Measurements from ENCODE around the gene ADAP1. TPM values are rescaled to one million over a fixed set of nuclear protein-coding genes. Genes with fewer than 3 reads are reported as not detected.

ADAP1 gene
- total RNA-seq, 1 donor from 2014 or later = 5.2 TPM

DNA sequence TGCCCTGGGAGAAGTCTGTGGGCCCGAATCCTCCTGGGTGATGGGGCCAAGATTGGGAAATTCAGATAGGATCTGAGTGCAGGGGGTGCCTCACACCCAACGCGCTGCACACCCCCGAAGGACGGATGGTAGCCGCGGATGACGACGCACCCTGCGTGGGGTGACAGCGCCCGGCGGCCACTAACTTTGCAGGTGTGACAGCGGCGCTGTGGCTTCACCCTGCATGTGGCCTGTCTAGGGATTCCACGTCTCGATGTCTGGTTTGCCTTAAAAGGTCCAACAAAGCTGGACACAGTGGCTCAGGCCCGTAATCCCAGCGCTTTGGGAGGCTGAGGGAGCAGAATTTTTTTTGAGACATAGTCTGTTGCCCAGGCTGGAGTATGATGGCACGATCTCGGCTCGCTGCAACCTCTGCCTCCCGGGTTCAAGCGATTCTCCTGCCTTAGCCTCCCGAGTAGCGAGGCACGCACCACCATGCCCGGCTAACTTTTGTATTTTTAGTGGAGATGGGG lies 18.6 kb downstream of the ADAP1 start:
- TF ChIP-seq, protein P1, sequence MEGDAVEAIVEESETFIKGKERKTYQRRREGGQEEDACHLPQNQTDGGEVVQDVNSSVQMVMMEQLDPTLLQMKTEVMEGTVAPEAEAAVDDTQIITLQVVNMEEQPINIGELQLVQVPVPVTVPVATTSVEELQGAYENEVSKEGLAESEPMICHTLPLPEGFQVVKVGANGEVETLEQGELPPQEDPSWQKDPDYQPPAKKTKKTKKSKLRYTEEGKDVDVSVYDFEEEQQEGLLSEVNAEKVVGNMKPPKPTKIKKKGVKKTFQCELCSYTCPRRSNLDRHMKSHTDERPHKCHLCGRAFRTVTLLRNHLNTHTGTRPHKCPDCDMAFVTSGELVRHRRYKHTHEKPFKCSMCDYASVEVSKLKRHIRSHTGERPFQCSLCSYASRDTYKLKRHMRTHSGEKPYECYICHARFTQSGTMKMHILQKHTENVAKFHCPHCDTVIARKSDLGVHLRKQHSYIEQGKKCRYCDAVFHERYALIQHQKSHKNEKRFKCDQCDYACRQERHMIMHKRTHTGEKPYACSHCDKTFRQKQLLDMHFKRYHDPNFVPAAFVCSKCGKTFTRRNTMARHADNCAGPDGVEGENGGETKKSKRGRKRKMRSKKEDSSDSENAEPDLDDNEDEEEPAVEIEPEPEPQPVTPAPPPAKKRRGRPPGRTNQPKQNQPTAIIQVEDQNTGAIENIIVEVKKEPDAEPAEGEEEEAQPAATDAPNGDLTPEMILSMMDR (conservative IDR thresholded peaks at IDR 0.05) = no peak
- no peak for DNase-seq (ENCODE audit: low read depth, low spot score)
- no peaks in the 10 kb centered on the region for H3K36me3 Mint-ChIP-seq (ENCODE audit: low read depth)
- H3K27me3 Mint-ChIP-seq (ENCODE audit: low read depth) = peaks cover 16% of the 10 kb centered on the region
- no peak overlapping the region for H3K4me3 Mint-ChIP-seq
- H3K4me1 Mint-ChIP-seq = no peaks in the 10 kb centered on the region
- H3K9me3 Mint-ChIP-seq = peaks cover 6% of the 10 kb centered on the region
- H3K27ac Mint-ChIP-seq (ENCODE audit: unreplicated experiment) = no peak overlapping the region

DNA sequence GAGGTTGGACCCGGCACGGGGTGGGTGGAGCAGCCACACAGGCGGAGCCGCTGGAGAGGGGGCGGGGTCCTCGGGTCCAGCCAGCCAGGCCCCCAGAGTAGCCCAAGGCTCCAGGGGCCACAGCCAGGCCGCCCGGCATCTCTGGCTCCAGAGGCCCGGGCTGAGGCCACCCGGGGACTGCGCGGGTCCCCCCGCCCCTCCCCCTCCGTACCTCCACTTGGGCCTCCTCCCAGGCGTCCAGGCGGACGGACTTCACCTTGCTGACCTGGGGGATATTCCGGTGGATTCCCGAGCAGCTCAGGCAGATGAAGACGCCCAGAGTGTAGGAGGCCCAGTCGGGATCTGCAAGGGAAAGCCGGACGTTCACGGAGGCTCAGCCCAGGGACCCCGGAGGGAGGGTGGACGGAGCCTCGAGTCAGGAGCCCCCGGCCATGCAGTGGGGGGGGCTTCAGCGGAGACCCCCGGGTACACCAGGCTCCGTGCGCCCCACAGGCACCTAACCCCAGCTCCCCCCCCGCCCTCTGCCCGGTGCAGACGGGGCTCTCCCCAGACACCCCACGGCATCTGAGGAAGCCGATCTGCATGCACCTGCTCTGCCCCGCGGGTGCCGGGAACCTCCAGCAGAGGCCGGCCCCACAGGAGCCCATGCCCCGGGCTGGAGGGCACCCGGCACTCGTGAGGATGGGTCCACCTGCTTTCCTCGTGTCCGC lies 19.2 kb downstream of the ADAP1 start:
- no peak overlapping the region for H3K27ac Mint-ChIP-seq (ENCODE audit: unreplicated experiment)
- peaks cover 5% of the 10 kb centered on the region for H3K9me3 Mint-ChIP-seq
- peaks cover 10% of the 10 kb centered on the region for H3K27me3 Mint-ChIP-seq (ENCODE audit: low read depth)
- DNase-seq (ENCODE audit: low read depth, low spot score) = no peak
- no peaks in the 10 kb centered on the region for H3K36me3 Mint-ChIP-seq (ENCODE audit: low read depth)
- TF ChIP-seq, protein P1 (conservative IDR thresholded peaks at IDR 0.05) = no peak
- H3K4me3 Mint-ChIP-seq = no peak overlapping the region
- H3K4me1 Mint-ChIP-seq = no peaks in the 10 kb centered on the region

DNA sequence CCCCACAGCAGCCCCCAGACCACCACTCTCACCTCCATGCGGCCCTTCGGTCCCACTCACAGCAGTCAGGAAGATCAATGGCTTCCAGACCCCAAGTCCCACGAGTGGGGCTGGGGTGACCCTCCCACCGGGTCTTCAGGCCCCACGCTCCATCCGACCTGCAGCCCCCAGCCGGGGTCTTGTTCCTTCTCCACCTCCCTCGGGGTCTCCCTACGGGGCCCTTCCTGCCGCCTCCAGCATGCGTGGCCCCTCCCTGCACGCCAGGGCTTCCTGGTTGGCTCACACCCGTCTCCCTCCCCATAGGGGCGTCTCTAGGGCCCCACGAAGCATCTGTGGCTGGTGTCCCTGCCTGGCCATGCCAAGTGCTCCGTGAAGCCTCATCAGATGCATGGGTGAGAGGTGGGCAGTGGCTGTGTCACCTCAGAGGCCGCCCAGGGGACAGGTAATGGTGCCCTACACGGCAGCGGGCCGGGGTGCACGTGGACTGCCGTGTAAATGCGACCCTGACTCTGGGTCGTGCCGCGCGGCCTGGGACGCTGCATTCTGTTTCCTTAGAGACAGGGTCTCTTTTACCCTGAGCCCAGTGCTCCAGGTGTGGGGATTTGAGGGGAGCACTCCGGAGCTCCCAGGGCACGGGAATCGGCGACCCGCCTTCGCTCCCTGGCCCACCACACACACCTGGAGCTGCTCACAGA lies 19.9 kb downstream of the ADAP1 start:
- H3K4me1 Mint-ChIP-seq = no peaks in the 10 kb centered on the region
- H3K9me3 Mint-ChIP-seq = no peaks in the 10 kb centered on the region
- no peak overlapping the region for H3K4me3 Mint-ChIP-seq
- H3K27ac Mint-ChIP-seq (ENCODE audit: unreplicated experiment) = no peak overlapping the region
- TF ChIP-seq, protein P1 (conservative IDR thresholded peaks at IDR 0.05) = no peak
- H3K36me3 Mint-ChIP-seq (ENCODE audit: low read depth) = no peaks in the 10 kb centered on the region
- H3K27me3 Mint-ChIP-seq (ENCODE audit: low read depth) = peaks cover 3% of the 10 kb centered on the region
- no peak for DNase-seq (ENCODE audit: low read depth, low spot score)

DNA sequence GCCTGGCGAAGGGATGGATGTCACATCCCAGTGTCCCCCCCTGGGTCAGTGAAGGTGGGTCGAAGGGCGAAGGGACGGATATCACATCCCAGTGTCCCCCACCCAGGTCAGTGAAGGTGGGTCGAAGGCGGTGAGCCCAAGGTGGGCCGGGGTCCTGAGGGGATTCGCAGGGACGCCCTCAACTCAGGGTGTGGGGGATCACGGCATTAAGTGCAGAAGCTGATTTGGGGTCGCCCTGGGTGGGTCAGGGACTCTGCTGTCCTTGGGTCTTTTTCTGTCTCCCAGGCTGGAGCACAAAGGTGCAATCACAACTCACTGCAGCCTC lies 21.9 kb downstream of the ADAP1 start:
- Mint-ChIP-seq H3K36me3 (ENCODE audit: low read depth) (no peaks in the 10 kb centered on the region), H3K27ac (ENCODE audit: unreplicated experiment) (no peak overlapping the region), H3K9me3 (no peaks in the 10 kb centered on the region), H3K4me3 (no peak overlapping the region), H3K27me3 (ENCODE audit: low read depth) (no peaks in the 10 kb centered on the region), H3K4me1 (no peaks in the 10 kb centered on the region)
- TF ChIP-seq, protein P1 (conservative IDR thresholded peaks at IDR 0.05) = no peak
- DNase-seq (ENCODE audit: low read depth, low spot score) = no peak

DNA sequence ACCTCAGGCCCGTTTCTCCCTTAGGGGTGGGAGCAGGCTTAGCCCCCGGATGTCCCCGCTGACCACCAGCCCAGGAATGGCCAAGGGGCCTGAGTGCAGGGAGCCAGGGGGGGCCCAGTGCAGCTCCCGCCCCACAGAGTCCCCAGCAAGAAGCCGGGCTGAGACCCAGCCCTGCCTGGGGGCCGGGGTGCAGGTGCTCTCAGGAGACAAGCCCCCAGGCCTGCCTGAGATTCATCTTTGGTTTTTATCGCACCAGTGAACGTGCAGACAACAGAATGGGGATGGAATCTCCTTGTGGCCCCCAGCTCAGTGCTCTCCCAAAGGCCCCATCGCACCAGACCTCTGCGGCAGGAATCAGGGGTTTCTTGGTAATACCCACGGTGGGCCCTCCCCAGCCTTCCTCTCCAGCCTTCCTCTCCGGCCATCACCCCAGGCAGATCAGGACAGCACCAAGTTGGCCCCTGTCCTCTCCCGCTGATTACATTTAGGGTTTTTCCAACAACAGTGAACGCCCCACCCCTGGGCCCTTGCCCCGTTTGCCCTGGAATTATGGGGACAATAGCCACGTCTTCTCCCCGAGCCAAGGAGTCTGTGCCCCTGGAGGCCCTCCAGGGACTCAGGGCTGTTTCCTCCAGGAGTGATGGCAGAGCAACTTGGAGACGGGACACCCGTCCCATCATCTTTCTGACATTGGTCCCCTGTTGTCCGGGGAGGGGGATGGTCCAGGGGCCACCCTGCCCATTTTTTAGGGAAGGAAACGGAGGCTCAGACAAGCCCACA lies 22.4 kb downstream of the ADAP1 start:
- Mint-ChIP-seq H3K27ac (ENCODE audit: unreplicated experiment) (no peak overlapping the region), H3K4me3 (no peak overlapping the region), H3K9me3 (no peaks in the 10 kb centered on the region), H3K4me1 (no peaks in the 10 kb centered on the region), H3K36me3 (ENCODE audit: low read depth) (no peaks in the 10 kb centered on the region), H3K27me3 (ENCODE audit: low read depth) (no peaks in the 10 kb centered on the region)
- DNase-seq (ENCODE audit: low read depth, low spot score) = no peak
- TF ChIP-seq, protein P1 (conservative IDR thresholded peaks at IDR 0.05) = no peak
